OCI-M2 (cell line): ENCODE data around the gene PDE4DIP.
"Not testable (repeated sequence)": the region's sequence is repeated elsewhere in the genome, so short reads cannot be mapped to it uniquely, and the experiment has no call there.

Experiments
- DNase-seq: peaks from one replicate; lab custom pipeline; 2025; ENCODE audit not compliant: unreplicated experiment; lab: John Stamatoyannopoulos, UW

The PDE4DIP gene

GRCh38 chr1:149043056-149043455 is 198.8 kb downstream of the PDE4DIP start:
- not testable (repeated sequence) for DNase-seq

GRCh38 chr1:149064611-149065010 is 220.4 kb downstream of the PDE4DIP start:
- not testable (repeated sequence) for DNase-seq

GRCh38 chr1:149075505-149076127 is 231.4 kb downstream of the PDE4DIP start:
- DNase-seq: not testable (repeated sequence)
